H9 (cell line): ENCODE data around the gene AIFM3. TPM values are rescaled to one million over a fixed set of nuclear protein-coding genes. Genes with fewer than 3 reads are reported as not detected.

Experiments used
- DNase-seq: peaks from one replicate; pipeline ENCODE4 v3.0.0-alpha.2; 2017
- H2AFZ ChIP-seq: one replicate; pipeline ENCODE4 v1.6.1; 2013; ENCODE audit warnings: mild to moderate bottlenecking, low read length, control low read depth, moderate library complexity
- H2AK5ac ChIP-seq: 2 replicates; pipeline ENCODE4 v1.6.1; 2013; ENCODE audit warnings: low read length, control low read depth, mixed read lengths; ENCODE audit not compliant: insufficient read length
- H2BK120ac ChIP-seq: one replicate; pipeline ENCODE4 v1.6.1; 2013; ENCODE audit warnings: low read depth, mild to moderate bottlenecking, low read length, control low read depth, inconsistent platforms; ENCODE audit not compliant: poor library complexity, severe bottlenecking
- H2BK12ac ChIP-seq: 2 replicates; pipeline ENCODE4 v1.6.1; 2013; ENCODE audit warnings: low read length, control low read depth, mixed read lengths, low read depth; ENCODE audit not compliant: insufficient read length
- H2BK15ac ChIP-seq: 2 replicates; pipeline ENCODE4 v1.6.1; 2013; ENCODE audit warnings: low read depth, low read length, control low read depth
- H2BK20ac ChIP-seq: one replicate; pipeline ENCODE4 v1.6.1; 2013; ENCODE audit warnings: low read depth, mild to moderate bottlenecking, low read length, control low read depth, inconsistent platforms; ENCODE audit not compliant: poor library complexity, severe bottlenecking
- H2BK5ac ChIP-seq: 2 replicates; pipeline ENCODE4 v1.6.1; 2013; ENCODE audit warnings: low read length, control low read depth, mixed read lengths; ENCODE audit not compliant: insufficient read length
- H3K14ac ChIP-seq: 2 replicates; pipeline ENCODE4 v1.6.1; 2013; ENCODE audit warnings: low read length, control low read depth; ENCODE audit not compliant: insufficient read depth
- H3K18ac ChIP-seq: 2 replicates; pipeline ENCODE4 v1.6.1; 2013; ENCODE audit warnings: low read depth, mild to moderate bottlenecking, mixed read lengths, low read length, control low read depth; ENCODE audit not compliant: insufficient read length
- H3K23ac ChIP-seq: 2 replicates; pipeline ENCODE4 v1.6.1; 2013; ENCODE audit warnings: low read length, control low read depth, mixed read lengths, low read depth; ENCODE audit not compliant: insufficient read length
- H3K23me2 ChIP-seq: 2 replicates; pipeline ENCODE4 v1.6.1; 2013; ENCODE audit warnings: low read depth, mild to moderate bottlenecking, mixed read lengths, low read length, control low read depth; ENCODE audit not compliant: insufficient read length, poor library complexity, severe bottlenecking
- H3K27ac ChIP-seq: 2 replicates; pipeline ENCODE4 v1.5.1; 2013; ENCODE audit warnings: low read length, control low read depth, mixed read lengths, low read depth; ENCODE audit not compliant: insufficient read length
- H3K27me3 ChIP-seq: 2 replicates; pipeline ENCODE4 v1.6.1; 2013; ENCODE audit warnings: low read length, control low read depth, inconsistent platforms; ENCODE audit not compliant: insufficient read depth
- H3K4ac ChIP-seq: 2 replicates; pipeline ENCODE4 v1.6.1; 2013; ENCODE audit warnings: low read depth, mild to moderate bottlenecking, control low read depth, inconsistent platforms, low read length, moderate library complexity
- H3K4me1 ChIP-seq: 2 replicates; pipeline ENCODE4 v1.6.1; 2013; ENCODE audit warnings: low read length, control low read depth, inconsistent platforms; ENCODE audit not compliant: insufficient read depth
- H3K4me2 ChIP-seq: 2 replicates; pipeline ENCODE4 v1.6.1; 2013; ENCODE audit warnings: low read length, control low read depth, mixed read lengths; ENCODE audit not compliant: insufficient read length, insufficient read depth
- H3K56ac ChIP-seq: 2 replicates; pipeline ENCODE4 v1.6.1; 2013; ENCODE audit warnings: low read depth, mild to moderate bottlenecking, mixed read lengths, low read length, control low read depth; ENCODE audit not compliant: insufficient read length
- H3K79me1 ChIP-seq: 2 replicates; pipeline ENCODE4 v1.6.1; 2013; ENCODE audit warnings: low read depth, mild to moderate bottlenecking, moderate library complexity, low read length, control low read depth, inconsistent platforms; ENCODE audit not compliant: insufficient read depth, poor library complexity, severe bottlenecking
- H3K79me2 ChIP-seq: 2 replicates; pipeline ENCODE4 v1.6.1; 2013; ENCODE audit warnings: low read length, control low read depth, inconsistent platforms; ENCODE audit not compliant: insufficient read depth
- H3K9ac ChIP-seq: 2 replicates; pipeline ENCODE4 v1.6.1; 2013; ENCODE audit warnings: low read length, control low read depth, mixed read lengths; ENCODE audit not compliant: insufficient read length; ENCODE audit errors: extremely low read depth
- H3K9me3 ChIP-seq: one replicate; pipeline ENCODE4 v1.6.1; 2013; ENCODE audit warnings: low read depth, low read length, inconsistent platforms; ENCODE audit not compliant: control insufficient read depth
- H3T11ph ChIP-seq: one replicate; pipeline ENCODE4 v1.6.1; 2013; ENCODE audit warnings: mild to moderate bottlenecking, low read length, control low read depth, inconsistent platforms
- H4K20me1 ChIP-seq: one replicate; pipeline ENCODE4 v1.6.1; 2013; ENCODE audit not compliant: control insufficient read depth, insufficient read length, insufficient read depth
- H4K5ac ChIP-seq: 2 replicates; pipeline ENCODE4 v1.6.1; 2013; ENCODE audit warnings: low read depth, mild to moderate bottlenecking, mixed read lengths, low read length, control low read depth; ENCODE audit not compliant: insufficient read length
- H4K8ac ChIP-seq: replicated peaks from 2 replicates; pipeline ENCODE4 v1.6.1; 2013; ENCODE audit warnings: low read length, control low read depth, mixed read lengths, low read depth; ENCODE audit not compliant: insufficient read length
- H4K91ac ChIP-seq: 2 replicates; pipeline ENCODE4 v1.6.1; 2013; ENCODE audit warnings: low read depth, mild to moderate bottlenecking, moderate library complexity, mixed read lengths, low read length, control low read depth; ENCODE audit not compliant: insufficient read length
- H3K27ac Mint-ChIP-seq, 3 experiments: 2 replicates in 2 of 3; 3 replicates in 1 of 3; pipeline ENCODE4 v1.8.0; 2020 to 2021; ENCODE audit warnings: mixed read lengths in 3 of 3, mild to moderate bottlenecking in 1 of 3, moderate library complexity in 1 of 3
- H3K27me3 Mint-ChIP-seq: 2 replicates; pipeline ENCODE4 v1.8.0; 2021; ENCODE audit warnings: low read depth, mild to moderate bottlenecking, moderate library complexity, mixed read lengths
- H3K36me3 Mint-ChIP-seq, 3 experiments: 2 replicates in 2 of 3; 3 replicates in 1 of 3; pipeline ENCODE4 v1.8.0; 2020 to 2021; ENCODE audit warnings: low read depth in 3 of 3, mixed read lengths in 3 of 3; ENCODE audit not compliant: insufficient read depth in 1 of 3
- H3K4me1 Mint-ChIP-seq, 2 experiments: 2 replicates each; pipeline ENCODE4 v1.8.0; 2020; ENCODE audit warnings: mixed read lengths in 2 of 2
- H3K4me3 Mint-ChIP-seq, 2 experiments: 2 replicates in 1 of 2; 3 replicates in 1 of 2; pipeline ENCODE4 v1.8.0; 2020 to 2021; ENCODE audit warnings: mild to moderate bottlenecking in 2 of 2, mixed read lengths in 2 of 2, moderate library complexity in 1 of 2
- H3K9me3 Mint-ChIP-seq, 2 experiments: 2 replicates in 1 of 2; 3 replicates in 1 of 2; pipeline ENCODE4 v1.8.0; 2020; ENCODE audit warnings: mild to moderate bottlenecking in 2 of 2, mixed read lengths in 2 of 2, moderate library complexity in 1 of 2
- CTCF ChIP-seq: fragments of 200-600 bp; sonication (generic); conservative IDR thresholded peaks from 3 replicates; pipeline ENCODE4 v1.8.0; 2021; ENCODE audit warnings: antibody characterized with exemption, mild to moderate bottlenecking
- WGBS: extraction: QIAGEN DNeasy Blood & Tissue Kit; methylation state at CpG from one replicate; pipeline ENCODE4 v1.1.7; 2013; ENCODE audit warnings: missing lambda C conversion rate, low lambda C conversion rate, mixed read lengths; ENCODE audit not compliant: insufficient read length; ENCODE audit errors: extremely low coverage; 5-methylcytosine and 5-hydroxymethylcytosine counted together
- total RNA-seq: library from RNA; stranded (reverse); gene quantifications from 2 replicates; pipeline ENCODE4 v1.2.1, GENCODE V29; 2021

Gene AIFM3
- total RNA-seq, 1 experiment from 2014 or later, result 1.9 TPM

DNA sequence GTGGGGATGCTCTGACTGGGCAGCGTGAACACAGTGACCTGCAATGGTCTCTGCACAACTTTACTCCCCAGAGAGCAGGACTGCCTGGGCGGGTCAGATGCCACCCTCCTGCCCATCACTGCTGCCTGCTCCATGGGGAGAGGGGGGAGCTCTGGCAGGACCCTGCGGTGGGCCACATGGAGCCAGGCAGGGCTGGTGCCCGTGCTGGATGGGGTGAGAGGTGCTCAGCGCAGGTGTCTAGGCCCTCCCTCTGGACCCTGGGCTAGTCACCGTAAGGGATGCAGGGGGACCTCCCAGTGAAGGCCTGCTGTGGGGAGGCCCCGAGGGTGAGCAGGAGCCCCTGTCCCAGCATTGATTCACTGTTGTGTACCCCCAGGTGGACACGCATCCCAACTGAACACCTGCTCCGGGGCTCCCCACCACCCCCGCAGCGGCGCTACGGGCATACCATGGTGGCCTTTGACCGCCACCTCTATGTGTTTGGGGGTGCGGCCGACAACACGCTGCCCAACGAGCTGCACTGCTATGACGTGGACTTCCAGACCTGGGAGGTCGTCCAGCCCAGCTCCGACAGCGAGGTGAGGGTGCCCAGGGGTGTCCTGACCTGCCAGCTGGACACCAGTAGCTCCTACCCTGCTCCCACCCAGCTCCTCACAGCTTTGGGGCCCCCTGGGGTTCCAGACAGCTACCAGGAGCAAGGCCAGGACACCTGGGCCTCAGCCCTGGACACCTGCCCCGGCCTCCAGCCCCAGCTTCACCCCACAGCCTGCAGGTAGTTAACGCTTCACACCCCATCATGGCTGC is 24.4 kb downstream of the AIFM3 start:
- no peak overlapping the region for H3K14ac ChIP-seq
- no peaks in the 10 kb centered on the region for H3K79me2 ChIP-seq
- H4K5ac ChIP-seq, result no peak overlapping the region
- H3K79me1 ChIP-seq, result no peaks in the 10 kb centered on the region
- H2BK20ac ChIP-seq, result no peak overlapping the region
- no peak overlapping the region for H2BK12ac ChIP-seq
- Mint-ChIP-seq H3K4me3 (no peak overlapping the region), H3K4me1 (0 out of 4 replicates have a peak, but pooled peaks cover 0 to 2% of the 10 kb centered on the region in 2 experiments), H3K36me3 (peaks cover 2 to 32% (median 15%) of the 10 kb centered on the region in 3 experiments), H3K27me3 (no peaks in the 10 kb centered on the region), H3K27ac (no peak overlapping the region), H3K9me3 (no peaks in the 10 kb centered on the region)
- H2AFZ ChIP-seq, result no peak overlapping the region
- no peak overlapping the region for H3K18ac ChIP-seq
- H3K9ac ChIP-seq, result no peak overlapping the region
- WGBS, result no CpG with 5 or more reads among the region's 24 CpGs
- no peaks in the 10 kb centered on the region for H3K4me1 ChIP-seq
- no peak overlapping the region for H4K8ac ChIP-seq
- H3K23ac ChIP-seq, result no peak overlapping the region
- DNase-seq, result no peak
- no peaks in the 10 kb centered on the region for H3K9me3 ChIP-seq
- H3K23me2 ChIP-seq, result no peaks in the 10 kb centered on the region
- H2BK5ac ChIP-seq, result no peak overlapping the region
- H2BK120ac ChIP-seq, result no peak overlapping the region
- H3K4me2 ChIP-seq, result no peak overlapping the region
- H3K56ac ChIP-seq, result no peak overlapping the region
- no peak overlapping the region for H4K91ac ChIP-seq
- no peak overlapping the region for H3K27ac ChIP-seq
- no peaks in the 10 kb centered on the region for H4K20me1 ChIP-seq
- no peak overlapping the region for H3K4ac ChIP-seq
- no peak overlapping the region for H2AK5ac ChIP-seq
- H3K27me3 ChIP-seq, result no peaks in the 10 kb centered on the region
- no peak overlapping the region for H3T11ph ChIP-seq
- no peak overlapping the region for H2BK15ac ChIP-seq
- no peak for TF ChIP-seq CTCF
